GM21619 (cell line): ENCODE measurements around the gene HMGCL.
"Not testable (repeated sequence)": the region's sequence is repeated elsewhere in the genome, so short reads cannot be mapped to it uniquely, and the experiment has no call there.

ENCODE experiments used
- ATAC-seq: cut with Tn5 transposase; IDR thresholded peaks from one replicate; pipeline ENCODE4 v1.9.1; 2021; ENCODE audit not compliant: unreplicated experiment

Gene HMGCL

DNA sequence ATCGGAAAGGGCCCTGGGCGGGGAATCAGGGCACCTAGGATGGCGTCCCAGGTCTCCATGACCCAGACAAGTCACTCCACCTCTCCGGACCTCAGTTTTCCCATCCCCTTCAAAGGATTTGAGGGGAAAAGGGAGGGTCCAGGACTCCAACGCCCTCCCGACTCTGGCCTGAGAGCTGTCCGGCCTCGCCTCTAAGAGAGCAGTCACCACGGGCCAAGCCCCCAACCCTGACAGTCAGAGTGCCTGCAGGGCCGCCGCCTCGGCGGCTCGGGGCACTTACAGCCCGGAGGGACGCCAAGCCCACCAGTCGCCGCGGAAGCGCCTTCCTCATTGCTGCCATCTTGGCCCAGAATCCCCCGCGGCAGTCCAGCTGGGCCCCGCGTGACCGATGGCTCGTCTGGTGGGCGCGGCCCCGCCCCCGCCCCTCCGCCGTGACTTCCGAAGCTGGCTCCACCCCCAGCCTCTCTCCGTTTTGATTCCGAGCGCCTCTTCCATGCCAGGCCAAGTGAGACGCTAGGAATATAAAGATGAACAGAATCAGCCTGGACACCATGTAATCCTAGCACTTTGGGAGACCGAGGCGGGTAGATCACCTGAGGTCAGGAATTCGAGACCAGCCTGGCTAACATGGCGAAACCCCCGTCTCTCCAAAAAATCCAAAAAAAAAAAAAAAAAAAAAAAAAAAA lies at the start of gene HMGCL:
HMGCL (minus strand) TSS at position 354 of the 686 bp plus-strand sequence; CDS start at position 340, 14 bp downstream.
- ATAC-seq = peak; percentile 79

GRCh38 chr1:23872421-23872820 lies 47.2 kb upstream of the HMGCL start:
- no peak for ATAC-seq

GRCh38 chr1:23869051-23869450 lies 43.8 kb upstream of the HMGCL start:
- ATAC-seq = no peak

DNA sequence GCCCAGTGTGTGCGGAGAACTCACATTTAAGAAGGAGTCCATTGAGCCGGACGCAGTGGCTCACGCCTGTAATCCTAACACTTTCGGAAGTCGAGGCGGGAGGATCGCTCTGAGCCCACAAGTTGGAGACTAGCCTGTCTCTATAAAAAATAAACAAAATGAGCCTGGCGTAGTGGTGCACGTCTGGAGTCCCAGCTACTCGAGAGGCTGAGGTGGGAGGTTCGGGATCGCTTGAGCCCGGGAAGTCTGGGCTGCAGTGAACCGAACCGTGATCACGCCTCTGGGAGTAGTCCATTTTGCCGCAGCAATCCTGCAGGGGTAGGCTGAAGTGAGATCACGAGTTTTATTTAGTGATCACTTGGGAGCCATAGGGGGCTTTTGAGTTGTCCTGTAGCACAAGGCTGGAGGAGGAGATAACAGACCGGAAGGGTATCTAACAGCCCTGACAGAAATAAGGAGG lies 43.4 kb upstream of the HMGCL start:
- ATAC-seq = peak; percentile 7

- peak; percentile 94 for ATAC-seq
These were observed 42.8 kb upstream of the HMGCL start, which contains the start of gene FUCA1 for GRCh38 chr1:23867895-23868556. TSS of gene FUCA1 (minus strand) at chr1:23868290. CDS start at chr1:23868286, 4 bp downstream.

- no peak for ATAC-seq
These were observed 42.3 kb upstream of the HMGCL start for GRCh38 chr1:23867542-23867894.

DNA sequence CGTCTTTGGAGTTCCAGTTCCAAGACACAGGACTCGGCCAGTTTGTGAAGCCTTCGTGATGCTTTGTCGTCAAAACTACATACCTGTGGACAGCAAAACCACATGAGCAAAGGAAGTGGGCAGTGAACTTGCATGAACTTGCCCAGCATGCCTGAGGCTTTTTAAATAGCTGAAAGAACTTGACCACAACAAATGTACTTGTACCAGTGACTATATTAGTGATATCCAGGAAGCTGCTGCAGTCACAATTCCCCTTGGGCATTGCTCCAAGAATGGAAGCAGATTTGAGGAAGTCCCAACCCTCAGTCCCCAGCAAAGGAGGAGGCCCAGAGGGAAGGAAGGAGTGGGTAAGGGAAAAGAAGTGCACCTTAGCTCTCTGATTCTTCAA lies 40.3 kb upstream of the HMGCL start:
- no peak for ATAC-seq

DNA sequence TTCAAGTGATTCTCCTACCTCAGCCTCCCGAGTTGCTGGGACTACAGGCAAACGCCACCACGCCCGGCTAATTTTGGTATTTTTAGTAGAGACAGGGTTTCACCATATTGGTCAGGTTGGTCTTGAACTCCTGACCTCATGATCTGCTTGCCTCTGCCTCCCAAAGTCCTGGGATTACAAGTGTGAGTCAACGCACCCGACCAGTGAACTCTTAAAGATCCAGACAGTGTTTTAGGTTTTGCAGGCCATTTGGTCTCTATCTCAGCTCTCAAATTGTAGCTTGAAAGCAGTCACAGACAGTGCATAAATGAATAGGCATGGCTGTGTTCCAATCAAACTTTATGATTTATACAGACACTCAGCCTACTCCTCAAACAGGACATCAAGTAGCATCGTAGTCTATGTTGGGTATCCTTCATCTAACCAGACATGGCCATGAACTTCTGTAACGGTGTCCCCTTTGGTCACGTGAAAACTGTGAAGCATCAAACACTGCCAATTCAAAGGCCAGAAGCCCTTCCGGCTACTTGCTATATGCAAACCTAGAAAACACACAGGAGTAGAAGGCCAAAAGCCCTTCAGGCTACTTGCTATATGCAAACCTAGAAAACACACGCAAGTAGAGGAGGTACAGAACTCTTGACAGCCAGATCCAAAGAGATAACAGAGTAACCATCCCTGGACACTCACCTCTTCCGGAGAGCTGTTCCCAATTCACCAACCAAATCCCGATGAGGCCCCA lies 39.7 kb upstream of the HMGCL start:
- ATAC-seq = no peak

GRCh38 chr1:23862640-23863039 lies 37.4 kb upstream of the HMGCL start:
- ATAC-seq = no peak

- no peak for ATAC-seq
These were observed 29.3 kb upstream of the HMGCL start for GRCh38 chr1:23854568-23854967.

DNA sequence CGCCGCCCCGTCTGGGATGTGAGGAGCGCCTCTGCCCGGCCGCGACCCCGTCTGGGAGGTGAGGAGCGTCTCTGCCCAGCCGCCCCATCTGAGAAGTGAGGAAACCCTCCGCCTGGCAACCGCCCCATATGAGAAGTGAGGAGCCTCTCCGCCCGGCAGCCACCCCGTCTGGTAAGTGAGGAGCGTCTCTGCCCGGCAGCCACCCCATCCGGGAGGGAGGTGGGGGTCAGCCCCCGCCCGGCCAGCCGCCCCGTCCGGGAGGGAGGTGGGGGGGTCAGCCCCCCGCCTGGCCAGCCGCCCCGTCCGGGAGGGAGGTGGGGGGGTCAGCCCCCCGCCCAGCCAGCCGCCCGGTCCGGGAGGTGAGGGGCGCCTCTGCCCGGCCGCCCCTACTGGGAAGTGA lies 27.9 kb upstream of the HMGCL start:
- ATAC-seq = not testable (repeated sequence)

DNA sequence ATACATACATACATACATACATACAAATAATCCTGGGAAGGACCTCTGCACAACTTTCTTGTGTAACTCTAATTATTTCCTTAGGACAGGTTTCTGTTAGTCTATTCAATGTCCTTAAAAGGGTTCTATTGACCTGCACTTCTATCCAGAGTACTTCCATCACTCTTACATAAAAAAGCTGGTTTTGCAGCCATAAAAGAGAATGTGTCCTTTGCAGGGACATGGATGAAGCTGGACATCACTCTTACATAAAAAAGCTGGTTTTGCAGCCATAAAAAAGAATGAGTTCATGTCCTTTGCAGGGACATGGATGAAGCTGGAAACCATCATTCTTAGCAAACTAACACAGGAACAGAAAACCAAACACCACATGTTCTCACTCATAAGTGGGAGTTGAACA lies 26.2 kb upstream of the HMGCL start:
- not testable (repeated sequence) for ATAC-seq

GRCh38 chr1:23848673-23849616 lies 23.7 kb upstream of the HMGCL start:
- ATAC-seq = no peak

DNA sequence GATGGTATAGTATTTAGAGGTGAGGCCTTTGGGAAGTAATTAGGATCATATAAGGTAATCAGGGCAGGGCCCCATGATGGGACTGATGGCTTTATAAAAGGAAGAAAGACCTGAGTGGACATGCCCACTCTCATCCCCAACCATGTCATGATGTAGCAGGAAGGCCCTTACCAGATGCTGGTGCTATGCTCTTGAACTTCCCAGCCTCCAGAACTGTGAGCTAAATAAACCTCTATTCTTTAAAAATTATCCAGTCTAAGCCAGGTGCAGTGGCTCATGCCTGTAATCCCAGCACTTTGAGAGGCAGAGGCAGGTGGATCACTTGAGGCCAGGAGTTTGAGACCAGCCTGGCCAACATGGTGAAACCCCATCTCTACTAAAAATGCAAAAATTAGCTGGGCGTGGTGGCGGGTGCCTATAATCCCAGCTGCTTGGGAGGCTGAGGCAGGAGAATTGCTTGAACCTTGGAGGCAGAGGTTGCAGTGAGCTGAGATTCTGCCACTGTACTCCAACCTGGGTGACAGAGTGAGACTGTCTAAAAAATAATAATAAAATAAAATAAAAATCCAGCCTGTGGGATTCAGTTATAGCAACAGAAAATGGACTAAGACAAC lies 22.4 kb upstream of the HMGCL start:
- not testable (repeated sequence) for ATAC-seq

GRCh38 chr1:23845163-23845562 lies 19.9 kb upstream of the HMGCL start:
- ATAC-seq = no peak

DNA sequence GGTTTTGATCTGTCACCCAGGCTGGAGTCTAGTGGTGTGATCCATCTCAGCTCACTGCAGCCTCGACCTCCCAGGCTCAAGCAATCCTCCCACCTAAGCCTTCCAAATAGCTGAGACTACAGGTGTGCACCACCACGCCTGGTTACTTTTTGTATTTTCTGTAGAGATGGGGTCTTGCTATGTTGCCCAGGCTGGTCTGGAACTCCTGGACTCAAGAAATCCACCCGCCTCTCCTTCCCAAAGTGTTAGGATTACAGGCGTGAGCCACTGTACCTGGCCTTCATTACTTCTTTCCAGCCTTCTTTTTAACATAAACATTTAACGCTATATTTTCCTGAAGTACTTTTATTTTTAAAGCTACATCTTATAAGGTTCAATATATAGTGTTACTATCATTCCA lies 18.4 kb upstream of the HMGCL start:
- no peak for ATAC-seq

DNA sequence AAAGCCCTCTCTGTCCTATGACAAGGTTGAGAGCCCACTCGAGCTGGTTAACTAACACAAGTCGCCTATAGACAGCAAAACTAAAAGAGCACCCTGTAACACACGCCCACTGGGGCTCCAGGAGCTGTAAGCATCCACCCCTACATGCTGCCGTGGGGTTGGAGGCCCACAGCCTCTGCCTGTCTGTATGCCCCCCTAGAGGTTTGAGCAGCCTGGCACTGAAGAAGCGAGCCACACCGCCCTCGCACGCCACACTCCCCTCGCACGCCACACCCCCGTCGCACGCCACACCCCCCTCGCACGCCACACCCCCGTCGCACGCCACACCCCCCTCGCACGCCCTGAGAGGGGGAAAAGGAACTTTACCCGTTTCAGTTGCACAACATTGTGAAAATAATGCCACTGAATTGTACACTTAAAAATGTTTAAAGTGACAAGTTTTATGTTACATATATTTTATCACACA lies 13.2 kb upstream of the HMGCL start:
- ATAC-seq = peak; percentile 72

DNA sequence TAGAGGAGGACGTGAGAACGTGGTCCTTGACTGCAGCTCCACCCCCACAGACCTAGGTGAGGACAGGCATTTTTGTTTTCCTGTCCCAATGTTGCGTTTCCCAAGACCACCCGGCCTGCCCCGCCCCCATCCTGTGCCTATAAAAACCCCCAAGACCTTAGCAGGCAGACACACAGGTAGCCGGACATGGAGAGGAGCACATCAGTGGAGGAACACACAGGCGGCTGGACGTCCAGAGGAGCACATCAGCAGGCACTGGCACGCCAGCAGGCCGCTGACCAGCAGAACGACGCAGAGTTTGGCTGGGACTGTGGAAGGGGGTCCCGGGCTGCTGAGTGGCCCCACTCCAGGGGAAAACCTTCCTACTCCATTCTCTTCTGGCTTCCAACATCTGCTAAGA lies 12.7 kb upstream of the HMGCL start:
- peak; percentile 23 for ATAC-seq

DNA sequence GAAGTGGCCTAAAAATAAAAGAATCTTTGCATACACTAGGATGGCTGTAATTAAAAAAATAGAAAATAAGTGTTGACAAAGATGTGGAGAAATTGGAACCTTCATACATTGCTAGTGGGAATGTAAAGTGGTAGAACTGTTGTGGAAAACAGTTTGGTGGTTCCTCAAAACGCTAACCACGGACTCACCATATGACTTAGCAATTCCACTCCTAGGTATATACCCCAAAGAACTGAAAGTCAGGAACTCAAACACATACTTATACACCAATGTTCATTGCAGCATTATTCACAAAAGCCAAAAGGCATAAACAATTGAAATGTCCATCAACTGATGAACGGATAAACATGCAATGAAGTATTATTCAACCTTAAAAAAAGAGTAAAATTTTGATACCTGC lies 10.8 kb upstream of the HMGCL start:
- no peak for ATAC-seq

DNA sequence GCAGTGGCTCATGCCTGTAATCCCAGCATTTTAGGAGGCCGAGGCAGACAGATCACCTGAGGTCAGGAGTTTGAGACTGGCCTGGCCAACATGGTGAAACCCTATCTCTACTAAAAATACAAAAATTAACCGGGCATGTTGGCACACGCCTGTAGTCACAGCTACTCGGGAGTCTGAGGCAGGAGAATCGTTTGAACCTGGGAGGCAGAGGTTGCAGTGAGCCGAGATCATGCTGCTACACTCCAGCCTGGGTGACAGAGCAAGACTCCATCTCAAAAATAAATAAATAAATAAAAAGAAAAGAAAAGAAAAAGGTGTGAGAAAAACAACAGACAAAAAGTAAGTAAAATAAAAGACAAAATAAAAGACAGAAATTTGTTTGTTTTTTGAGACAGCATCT lies 8.9 kb upstream of the HMGCL start:
- ATAC-seq = not testable (repeated sequence)
